SK-N-SH (cell line): ENCODE data around the gene PDE6B.

Experiments used
- ELF1 ChIP-seq: IDR thresholded peaks from 2 replicates; pipeline ENCODE4 v1.4.0; 2012
- EP300 ChIP-seq, 2 experiments: IDR thresholded peaks; 2 replicates each; pipeline versions ENCODE4 v1.4.0 to v1.6.1; 2012; ENCODE audit warnings: borderline replicate concordance in 1 of 2, low read depth in 1 of 2, low read length in 1 of 2
- EZH2phosphoT487 ChIP-seq: fragments of 200-600 bp; sonication (generic); IDR thresholded peaks from 2 replicates; pipeline ENCODE4 v1.6.1; 2017; ENCODE audit warnings: low read depth, mixed run types, mild to moderate bottlenecking, antibody characterized with exemption, moderate library complexity, borderline replicate concordance
- FOSL2 ChIP-seq: IDR thresholded peaks from 2 replicates; pipeline ENCODE4 v1.4.0; 2012; ENCODE audit warnings: low read depth, mild to moderate bottlenecking, moderate library complexity, borderline replicate concordance
- GABPA ChIP-seq: IDR thresholded peaks from 2 replicates; pipeline ENCODE4 v1.4.0; 2012; ENCODE audit warnings: low read depth, mild to moderate bottlenecking
- RXRA ChIP-seq: IDR thresholded peaks from 2 replicates; pipeline ENCODE4 v1.4.0; 2012; ENCODE audit warnings: low read depth, mild to moderate bottlenecking, borderline replicate concordance
- SIN3A ChIP-seq: IDR thresholded peaks from 2 replicates; pipeline ENCODE4 v1.6.1; 2012; ENCODE audit warnings: low read depth, mild to moderate bottlenecking, low read length, moderate library complexity, borderline replicate concordance
- TAF1 ChIP-seq: IDR thresholded peaks from 2 replicates; pipeline ENCODE4 v1.6.1; 2012; ENCODE audit warnings: low read depth, mild to moderate bottlenecking, low read length, moderate library complexity, borderline replicate concordance
- TCF12 ChIP-seq: IDR thresholded peaks from 2 replicates; pipeline ENCODE4 v1.4.0; 2012
- TEAD4 ChIP-seq: IDR thresholded peaks from 2 replicates; pipeline ENCODE4 v1.4.0; 2012; ENCODE audit warnings: mild to moderate bottlenecking, borderline replicate concordance; ENCODE audit not compliant: insufficient read depth
- TF ChIP-seq, protein P1 (sequence below): fragments of 200-600 bp; sonication (generic); IDR thresholded peaks from 2 replicates; pipeline ENCODE4 v1.6.1; 2017; ENCODE audit warnings: antibody characterized with exemption, mild to moderate bottlenecking, moderate library complexity
- TF ChIP-seq, protein P2 (sequence below): IDR thresholded peaks from 2 replicates; pipeline ENCODE4 v1.6.1; 2012; ENCODE audit warnings: mild to moderate bottlenecking, low read depth, low read length, moderate library complexity
- TF ChIP-seq, protein P3 (sequence below): IDR thresholded peaks from 2 replicates; pipeline ENCODE4 v1.4.0; 2012; ENCODE audit warnings: low read depth

DNA sequence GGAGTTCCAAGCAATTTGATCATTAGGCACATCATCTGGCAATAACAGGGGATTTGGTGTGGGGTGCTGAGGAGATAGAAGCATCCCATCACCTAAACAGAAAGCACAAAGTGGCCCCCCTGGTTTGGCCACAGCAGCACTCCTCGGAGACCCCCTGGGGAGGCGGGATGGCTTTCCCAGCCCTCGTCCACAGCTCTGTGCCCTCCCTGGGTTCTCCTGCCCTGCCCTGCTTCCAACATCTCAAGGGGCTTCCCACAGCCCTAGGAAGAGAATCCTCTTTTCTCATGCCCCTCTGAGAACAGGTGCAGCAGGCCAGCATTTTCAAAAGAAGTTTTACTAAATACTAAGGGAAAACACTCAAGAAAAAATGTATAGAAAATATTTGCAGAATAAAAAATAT is 35.9 kb downstream of the PDE6B start:
- TF ChIP-seq RXRA (no peak), ELF1 (no peak), TCF12 (no peak), EP300 (IDR thresholded peaks at IDR 0.05; ENCODE audit: borderline replicate concordance in 1 of 2, low read depth in 1 of 2, low read length in 1 of 2) (no peak), SIN3A (no peak), GABPA (no peak), TEAD4 (no peak), EZH2phosphoT487 (no peak), FOSL2 (no peak), TAF1 (no peak)
- TF ChIP-seq, protein P1, sequence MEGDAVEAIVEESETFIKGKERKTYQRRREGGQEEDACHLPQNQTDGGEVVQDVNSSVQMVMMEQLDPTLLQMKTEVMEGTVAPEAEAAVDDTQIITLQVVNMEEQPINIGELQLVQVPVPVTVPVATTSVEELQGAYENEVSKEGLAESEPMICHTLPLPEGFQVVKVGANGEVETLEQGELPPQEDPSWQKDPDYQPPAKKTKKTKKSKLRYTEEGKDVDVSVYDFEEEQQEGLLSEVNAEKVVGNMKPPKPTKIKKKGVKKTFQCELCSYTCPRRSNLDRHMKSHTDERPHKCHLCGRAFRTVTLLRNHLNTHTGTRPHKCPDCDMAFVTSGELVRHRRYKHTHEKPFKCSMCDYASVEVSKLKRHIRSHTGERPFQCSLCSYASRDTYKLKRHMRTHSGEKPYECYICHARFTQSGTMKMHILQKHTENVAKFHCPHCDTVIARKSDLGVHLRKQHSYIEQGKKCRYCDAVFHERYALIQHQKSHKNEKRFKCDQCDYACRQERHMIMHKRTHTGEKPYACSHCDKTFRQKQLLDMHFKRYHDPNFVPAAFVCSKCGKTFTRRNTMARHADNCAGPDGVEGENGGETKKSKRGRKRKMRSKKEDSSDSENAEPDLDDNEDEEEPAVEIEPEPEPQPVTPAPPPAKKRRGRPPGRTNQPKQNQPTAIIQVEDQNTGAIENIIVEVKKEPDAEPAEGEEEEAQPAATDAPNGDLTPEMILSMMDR, result no peak
- TF ChIP-seq, protein P2, sequence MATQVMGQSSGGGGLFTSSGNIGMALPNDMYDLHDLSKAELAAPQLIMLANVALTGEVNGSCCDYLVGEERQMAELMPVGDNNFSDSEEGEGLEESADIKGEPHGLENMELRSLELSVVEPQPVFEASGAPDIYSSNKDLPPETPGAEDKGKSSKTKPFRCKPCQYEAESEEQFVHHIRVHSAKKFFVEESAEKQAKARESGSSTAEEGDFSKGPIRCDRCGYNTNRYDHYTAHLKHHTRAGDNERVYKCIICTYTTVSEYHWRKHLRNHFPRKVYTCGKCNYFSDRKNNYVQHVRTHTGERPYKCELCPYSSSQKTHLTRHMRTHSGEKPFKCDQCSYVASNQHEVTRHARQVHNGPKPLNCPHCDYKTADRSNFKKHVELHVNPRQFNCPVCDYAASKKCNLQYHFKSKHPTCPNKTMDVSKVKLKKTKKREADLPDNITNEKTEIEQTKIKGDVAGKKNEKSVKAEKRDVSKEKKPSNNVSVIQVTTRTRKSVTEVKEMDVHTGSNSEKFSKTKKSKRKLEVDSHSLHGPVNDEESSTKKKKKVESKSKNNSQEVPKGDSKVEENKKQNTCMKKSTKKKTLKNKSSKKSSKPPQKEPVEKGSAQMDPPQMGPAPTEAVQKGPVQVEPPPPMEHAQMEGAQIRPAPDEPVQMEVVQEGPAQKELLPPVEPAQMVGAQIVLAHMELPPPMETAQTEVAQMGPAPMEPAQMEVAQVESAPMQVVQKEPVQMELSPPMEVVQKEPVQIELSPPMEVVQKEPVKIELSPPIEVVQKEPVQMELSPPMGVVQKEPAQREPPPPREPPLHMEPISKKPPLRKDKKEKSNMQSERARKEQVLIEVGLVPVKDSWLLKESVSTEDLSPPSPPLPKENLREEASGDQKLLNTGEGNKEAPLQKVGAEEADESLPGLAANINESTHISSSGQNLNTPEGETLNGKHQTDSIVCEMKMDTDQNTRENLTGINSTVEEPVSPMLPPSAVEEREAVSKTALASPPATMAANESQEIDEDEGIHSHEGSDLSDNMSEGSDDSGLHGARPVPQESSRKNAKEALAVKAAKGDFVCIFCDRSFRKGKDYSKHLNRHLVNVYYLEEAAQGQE, result no peak
- TF ChIP-seq, protein P3, sequence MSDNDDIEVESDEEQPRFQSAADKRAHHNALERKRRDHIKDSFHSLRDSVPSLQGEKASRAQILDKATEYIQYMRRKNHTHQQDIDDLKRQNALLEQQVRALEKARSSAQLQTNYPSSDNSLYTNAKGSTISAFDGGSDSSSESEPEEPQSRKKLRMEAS, result no peak
